HepG2 (cell line): Measurements from ENCODE around the gene SENP5. TPM values are rescaled to one million over a fixed set of nuclear protein-coding genes. Genes with fewer than 3 reads are reported as not detected.
A peak's percentile ranks its signal among the peaks of the same experiment; 100 is the strongest.

Source experiments
- BRCA1 ChIP-seq: sonication (generic); formaldehyde crosslinking; IDR thresholded peaks from 2 replicates; pipeline ENCODE4 v1.4.0; 2020; ENCODE audit warnings: missing genetic modification reagents
- BRD4 ChIP-seq: sonication (generic); formaldehyde crosslinking; IDR thresholded peaks from 2 replicates; pipeline ENCODE4 v1.4.0; 2020; ENCODE audit warnings: missing genetic modification reagents
- CCAR2 ChIP-seq: fragments of 200-400 bp; formaldehyde crosslinking; optimal IDR thresholded peaks from 2 replicates; pipeline ENCODE3; 2018; ENCODE audit warnings: low read depth, mild to moderate bottlenecking, low read length, moderate library complexity
- HNF4A ChIP-seq: sonication (generic); formaldehyde crosslinking; IDR thresholded peaks from 2 replicates; pipeline ENCODE4 v1.4.0; 2020; ENCODE audit warnings: missing genetic modification reagents
- HNRNPUL1 ChIP-seq: fragments of 200-400 bp; formaldehyde crosslinking; IDR thresholded peaks from 2 replicates; pipeline ENCODE4 v1.6.1; 2017; ENCODE audit warnings: low read depth, mild to moderate bottlenecking, low read length, moderate library complexity
- KLF13 ChIP-seq: sonication (generic); formaldehyde crosslinking; IDR thresholded peaks from 2 replicates; pipeline ENCODE4 v1.4.0; 2020; ENCODE audit warnings: mild to moderate bottlenecking, missing genetic modification reagents
- PLRG1 ChIP-seq: fragments of 450-650 bp; conservative IDR thresholded peaks from 2 replicates; pipeline ENCODE4 v1.6.1; 2016
- RORA ChIP-seq: sonication (generic); formaldehyde crosslinking; IDR thresholded peaks from 2 replicates; pipeline ENCODE4 v1.5.0; 2020; ENCODE audit warnings: mild to moderate bottlenecking, missing genetic modification reagents, moderate library complexity
- SALL1 ChIP-seq: sonication (generic); formaldehyde crosslinking; IDR thresholded peaks from 2 replicates; pipeline ENCODE4 v1.8.0; 2022; ENCODE audit warnings: mild to moderate bottlenecking, missing genetic modification reagents
- SNAI1 ChIP-seq: sonication (generic); formaldehyde crosslinking; IDR thresholded peaks from 2 replicates; pipeline ENCODE4 v1.5.0; 2020; ENCODE audit warnings: mild to moderate bottlenecking, missing genetic modification reagents, borderline replicate concordance
- SPEN ChIP-seq: sonication (generic); formaldehyde crosslinking; IDR thresholded peaks from 2 replicates; pipeline ENCODE4 v1.5.1; 2020; ENCODE audit warnings: low read depth, mild to moderate bottlenecking, missing genetic modification reagents
- ZC3H4 ChIP-seq: sonication (generic); formaldehyde crosslinking; IDR thresholded peaks from 2 replicates; pipeline ENCODE4 v1.4.0; 2020; ENCODE audit warnings: missing genetic modification reagents, borderline replicate concordance
- ZNF207 ChIP-seq: fragments of 450-650 bp; IDR thresholded peaks from 2 replicates; pipeline ENCODE4 v1.6.1; 2016; ENCODE audit warnings: antibody characterized with exemption, borderline replicate concordance
- ZNF230 ChIP-seq: sonication (generic); formaldehyde crosslinking; IDR thresholded peaks from 2 replicates; pipeline ENCODE4 v1.4.0; 2020; ENCODE audit warnings: mild to moderate bottlenecking, missing genetic modification reagents
- ZNF703 ChIP-seq: sonication (generic); formaldehyde crosslinking; IDR thresholded peaks from 2 replicates; pipeline ENCODE4 v1.5.1; 2020; ENCODE audit warnings: missing genetic modification reagents, mild to moderate bottlenecking, moderate library complexity, borderline replicate concordance
- polyA plus RNA-seq, 8 experiments: library from polyadenylated mRNA; depleted of rRNA in 3 of 8; stranded (reverse) in 7 of 8; unstranded in 1 of 8; fragments of >200 nt; fragmentation: Illumina TruSeq in 4 of 8; extraction: Trizol in 4 of 8; gene quantifications; 2 replicates each; pipeline versions ENCODE4 v1.2.1 to v1.2.3, GENCODE V29; 2011 to 2016; ENCODE audit warnings: low read depth in 4 of 8, missing spikeins in 1 of 8, mixed read lengths in 1 of 8; ENCODE audit not compliant: insufficient read depth in 1 of 8
- total RNA-seq, 5 experiments: library from RNA; depleted of rRNA; stranded (reverse); fragments of >200 nt; fragmentation: Illumina TruSeq; extraction: Trizol; gene quantifications; 2 replicates each; pipeline ENCODE4 v1.2.3, GENCODE V29; 2016; ENCODE audit warnings: low read depth in 1 of 5
- TF ChIP-seq, protein P1 (sequence below): sonication (generic); formaldehyde crosslinking; conservative IDR thresholded peaks from 2 replicates; pipeline ENCODE4 v1.4.0; 2020; ENCODE audit warnings: missing genetic modification reagents
- TF ChIP-seq, protein P2 (sequence below), 2 experiments: sonication (generic) in 1 of 2; formaldehyde crosslinking in 1 of 2; IDR thresholded peaks; 2 replicates each; pipeline versions ENCODE4 v1.4.0 to v1.6.1; 2016 to 2020; ENCODE audit warnings: borderline replicate concordance in 1 of 2, low read depth in 1 of 2, mild to moderate bottlenecking in 1 of 2, missing genetic modification reagents in 1 of 2
- TF ChIP-seq, protein P3 (sequence below): sonication (generic); formaldehyde crosslinking; IDR thresholded peaks from 2 replicates; pipeline ENCODE4 v1.8.1; 2023; ENCODE audit warnings: mild to moderate bottlenecking, inconsistent platforms, moderate library complexity, missing genetic modification reagents, borderline replicate concordance
- TF ChIP-seq, protein P4 (sequence below): IDR thresholded peaks from 2 replicates; pipeline ENCODE4 v1.6.1; 2012; ENCODE audit warnings: inconsistent platforms
- TF ChIP-seq, protein P5 (sequence below): sonication (generic); formaldehyde crosslinking; IDR thresholded peaks from 2 replicates; pipeline ENCODE4 v1.8.0; 2022; ENCODE audit warnings: missing genetic modification reagents, mild to moderate bottlenecking, inconsistent platforms, borderline replicate concordance

SENP5 gene
- total and polyA plus RNA-seq, 2 of the 13 experiments (the other 11 are each of a cell fraction or from before 2014, with no cell fraction given): 17.6 to 30.9 TPM

DNA sequence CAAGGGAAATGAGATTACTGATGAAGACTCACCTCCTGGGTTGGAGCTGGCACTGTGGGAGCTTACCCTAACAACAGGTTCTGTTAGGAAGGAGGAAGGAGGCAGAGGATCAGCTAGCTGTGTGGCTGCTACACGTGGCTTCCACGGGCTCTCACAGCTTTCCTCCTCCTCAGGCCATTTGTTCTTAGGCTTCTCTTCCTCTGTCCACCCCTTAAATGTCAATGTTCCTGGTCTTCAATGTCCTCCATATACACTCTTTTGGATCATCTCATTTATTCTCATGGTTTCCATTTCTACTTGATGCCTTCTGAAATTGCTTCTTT, 95.9 kb downstream of the SENP5 start (continued):
- no peak for TF ChIP-seq RORA (CRISPR knock-in tag)
- TF ChIP-seq, protein P1, sequence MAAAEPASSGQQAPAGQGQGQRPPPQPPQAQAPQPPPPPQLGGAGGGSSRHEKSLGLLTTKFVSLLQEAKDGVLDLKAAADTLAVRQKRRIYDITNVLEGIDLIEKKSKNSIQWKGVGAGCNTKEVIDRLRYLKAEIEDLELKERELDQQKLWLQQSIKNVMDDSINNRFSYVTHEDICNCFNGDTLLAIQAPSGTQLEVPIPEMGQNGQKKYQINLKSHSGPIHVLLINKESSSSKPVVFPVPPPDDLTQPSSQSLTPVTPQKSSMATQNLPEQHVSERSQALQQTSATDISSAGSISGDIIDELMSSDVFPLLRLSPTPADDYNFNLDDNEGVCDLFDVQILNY (CRISPR knock-in tag): no peak
- TF ChIP-seq ZNF230 (CRISPR knock-in tag): no peak
- TF ChIP-seq KLF13 (CRISPR knock-in tag): no peak
- TF ChIP-seq SALL1: peak; percentile 36; the same call in 1 of the 2 replicates
- no peak for TF ChIP-seq ZNF207
- TF ChIP-seq, protein P2, sequence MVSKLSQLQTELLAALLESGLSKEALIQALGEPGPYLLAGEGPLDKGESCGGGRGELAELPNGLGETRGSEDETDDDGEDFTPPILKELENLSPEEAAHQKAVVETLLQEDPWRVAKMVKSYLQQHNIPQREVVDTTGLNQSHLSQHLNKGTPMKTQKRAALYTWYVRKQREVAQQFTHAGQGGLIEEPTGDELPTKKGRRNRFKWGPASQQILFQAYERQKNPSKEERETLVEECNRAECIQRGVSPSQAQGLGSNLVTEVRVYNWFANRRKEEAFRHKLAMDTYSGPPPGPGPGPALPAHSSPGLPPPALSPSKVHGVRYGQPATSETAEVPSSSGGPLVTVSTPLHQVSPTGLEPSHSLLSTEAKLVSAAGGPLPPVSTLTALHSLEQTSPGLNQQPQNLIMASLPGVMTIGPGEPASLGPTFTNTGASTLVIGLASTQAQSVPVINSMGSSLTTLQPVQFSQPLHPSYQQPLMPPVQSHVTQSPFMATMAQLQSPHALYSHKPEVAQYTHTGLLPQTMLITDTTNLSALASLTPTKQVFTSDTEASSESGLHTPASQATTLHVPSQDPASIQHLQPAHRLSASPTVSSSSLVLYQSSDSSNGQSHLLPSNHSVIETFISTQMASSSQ (IDR thresholded peaks at IDR 0.05; ENCODE audit: low read depth): no peak
- TF ChIP-seq, protein P2 (CRISPR knock-in tag; IDR thresholded peaks at IDR 0.05; ENCODE audit: borderline replicate concordance): no peak
- TF ChIP-seq HNF4A (CRISPR knock-in tag): no peak
- TF ChIP-seq BRCA1 (CRISPR knock-in tag): no peak
- no peak for TF ChIP-seq ZNF703 (CRISPR knock-in tag)
- TF ChIP-seq PLRG1: no peak
- TF ChIP-seq, protein P3, sequence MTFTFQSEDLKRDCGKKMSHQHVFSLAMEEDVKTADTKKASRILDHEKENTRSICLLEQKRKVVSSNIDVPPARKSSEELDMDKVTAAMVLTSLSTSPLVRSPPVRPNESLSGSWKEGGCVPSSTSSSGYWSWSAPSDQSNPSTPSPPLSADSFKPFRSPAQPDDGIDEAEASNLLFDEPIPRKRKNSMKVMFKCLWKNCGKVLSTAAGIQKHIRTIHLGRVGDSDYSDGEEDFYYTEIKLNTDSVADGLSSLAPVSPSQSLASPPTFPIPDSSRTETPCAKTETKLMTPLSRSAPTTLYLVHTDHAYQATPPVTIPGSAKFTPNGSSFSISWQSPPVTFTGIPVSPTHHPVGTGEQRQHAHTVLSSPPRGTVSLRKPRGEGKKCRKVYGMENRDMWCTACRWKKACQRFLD (CRISPR knock-in tag): no peak
- no peak for TF ChIP-seq SPEN (CRISPR knock-in tag)
- TF ChIP-seq SNAI1 (CRISPR knock-in tag): no peak
- TF ChIP-seq CCAR2: no peak
- TF ChIP-seq, protein P4, sequence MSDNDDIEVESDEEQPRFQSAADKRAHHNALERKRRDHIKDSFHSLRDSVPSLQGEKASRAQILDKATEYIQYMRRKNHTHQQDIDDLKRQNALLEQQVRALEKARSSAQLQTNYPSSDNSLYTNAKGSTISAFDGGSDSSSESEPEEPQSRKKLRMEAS: peak; percentile 26; the same call in 1 of the 2 replicates
- no peak for TF ChIP-seq HNRNPUL1
- TF ChIP-seq, protein P5, sequence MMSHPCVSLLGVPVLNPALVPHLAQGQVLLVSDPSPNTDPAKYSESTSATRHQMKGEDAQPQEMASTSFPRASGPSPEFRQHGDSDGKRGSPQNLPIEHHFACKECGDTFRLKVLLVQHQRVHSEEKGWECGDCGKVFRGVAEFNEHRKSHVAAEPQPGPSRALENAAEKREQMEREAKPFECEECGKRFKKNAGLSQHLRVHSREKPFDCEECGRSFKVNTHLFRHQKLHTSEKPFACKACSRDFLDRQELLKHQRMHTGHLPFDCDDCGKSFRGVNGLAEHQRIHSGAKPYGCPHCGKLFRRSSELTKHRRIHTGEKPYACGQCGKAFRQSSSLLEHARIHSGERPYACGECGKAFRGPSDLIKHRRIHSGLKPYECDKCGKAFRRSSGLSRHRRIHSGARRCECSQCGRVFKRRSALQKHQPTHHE (CRISPR knock-in tag): no peak
- 0 out of 2 replicates have a peak, but pooled peaks have one; percentile 54 for TF ChIP-seq BRD4 (CRISPR knock-in tag)
- no peak for TF ChIP-seq ZC3H4 (CRISPR knock-in tag)
